ENCODE measurements around the gene LRRC14B.

- TF ChIP-seq CTCF (IDR thresholded peaks at IDR 0.05) (no peak), EP300 (IDR thresholded peaks at IDR 0.05) (no peak), POLR2A (IDR thresholded peaks at IDR 0.05) (no peak), POLR2AphosphoS5 (IDR thresholded peaks at IDR 0.05) (no peak)
Observed at GRCh38 chr5:162565-163337, 28.5 kb upstream of the LRRC14B start.

Data from gastroesophageal sphincter (tissue), 3 donors.